Measurements from ENCODE around the gene COX6B1.

- no peak for TF ChIP-seq CTCF (IDR thresholded peaks at IDR 0.05)
- TF ChIP-seq POLR2A (IDR thresholded peaks at IDR 0.05): no peak
These were observed 21.4 kb downstream of the COX6B1 start for GRCh38 chr19:35669566-35669965.

Measured in breast epithelium (tissue), 3 donors.